H1 (cell line): ENCODE measurements around the gene TBC1D20.

ENCODE experiments used
- MAFK ChIP-seq: IDR thresholded peaks from 2 replicates; pipeline ENCODE4 v1.6.1; 2012; ENCODE audit warnings: low read depth, mild to moderate bottlenecking, improper control_type of control experiment, low read length
- POLR2A ChIP-seq, 2 experiments: IDR thresholded peaks; 1 replicate in 1 of 2; 2 replicates in 1 of 2; pipeline ENCODE4 v1.6.1; 2011; ENCODE audit warnings: low read depth in 2 of 2, low read length in 2 of 2, mild to moderate bottlenecking in 2 of 2; ENCODE audit errors: control extremely low read depth in 1 of 2
- RFX5 ChIP-seq: IDR thresholded peaks from 2 replicates; pipeline ENCODE4 v1.6.1; 2011; ENCODE audit warnings: low read depth, low read length, improper control_type of control experiment, borderline replicate concordance
- RNF2 ChIP-seq: fragments of 200-900, 300-1000 bp; sonication (generic); IDR thresholded peaks from 2 replicates; pipeline ENCODE4 v1.7.1; 2016; ENCODE audit warnings: borderline replicate concordance, low read depth, mild to moderate bottlenecking, antibody characterized with exemption, low read length; ENCODE audit not compliant: poor library complexity, severe bottlenecking; ENCODE audit errors: missing control alignments
- SP1 ChIP-seq: IDR thresholded peaks from 2 replicates; pipeline ENCODE4 v1.6.1; 2011; ENCODE audit warnings: low read depth, low read length
- TAF1 ChIP-seq: IDR thresholded peaks from 2 replicates; pipeline ENCODE4 v1.6.1; 2011; ENCODE audit warnings: mild to moderate bottlenecking, low read depth, low read length
- TF ChIP-seq, protein P1 (sequence below), 3 experiments: IDR thresholded peaks; 1 replicate in 2 of 3; 2 replicates in 1 of 3; pipeline versions ENCODE4 v1.5.1 to v1.6.1; 2011; ENCODE audit warnings: low read length in 3 of 3, mild to moderate bottlenecking in 3 of 3, inconsistent platforms in 2 of 3, low read depth in 1 of 3, moderate library complexity in 1 of 3; ENCODE audit not compliant: insufficient read depth in 1 of 3; ENCODE audit errors: control extremely low read depth in 1 of 3

DNA sequence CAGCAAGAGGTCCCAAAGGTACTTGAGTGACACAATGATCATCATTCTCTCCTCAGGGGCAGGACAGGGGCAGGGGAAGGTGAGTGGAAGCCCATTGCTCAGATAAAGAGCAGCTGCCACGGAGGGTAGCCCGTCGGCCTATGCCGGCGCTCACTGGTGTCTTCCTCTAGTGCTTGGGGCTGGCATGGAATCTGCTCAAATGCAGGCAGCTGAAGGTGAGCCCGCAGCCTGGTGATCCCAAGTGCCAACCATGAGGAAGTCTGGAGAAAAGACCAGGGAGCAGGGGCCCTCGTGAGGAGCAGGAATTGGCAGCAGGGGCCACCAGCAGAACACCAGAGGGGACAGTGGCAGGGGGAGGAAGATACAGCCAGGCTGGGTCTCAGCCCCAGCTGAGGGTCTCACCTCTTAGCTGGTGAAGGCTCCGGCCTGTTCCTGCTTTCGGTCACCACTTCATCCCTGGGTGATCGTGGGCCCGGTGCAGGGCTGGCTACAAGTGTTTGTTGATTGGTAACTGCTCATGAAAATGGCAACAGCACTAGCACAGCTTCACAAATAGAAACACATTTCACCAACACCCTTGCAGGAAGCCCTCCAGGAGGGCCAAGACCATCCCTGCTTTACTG lies 29.5 kb downstream of the TBC1D20 start:
- TF ChIP-seq TAF1 (no peak), RFX5 (no peak), SP1 (no peak), POLR2A (IDR thresholded peaks at IDR 0.05; ENCODE audit: control extremely low read depth in 1 of 2, low read depth in 2 of 2, low read length in 2 of 2) (no peak; a peak in 2 of 3 replicates), RNF2 (no peak), MAFK (no peak)
- TF ChIP-seq, protein P1, sequence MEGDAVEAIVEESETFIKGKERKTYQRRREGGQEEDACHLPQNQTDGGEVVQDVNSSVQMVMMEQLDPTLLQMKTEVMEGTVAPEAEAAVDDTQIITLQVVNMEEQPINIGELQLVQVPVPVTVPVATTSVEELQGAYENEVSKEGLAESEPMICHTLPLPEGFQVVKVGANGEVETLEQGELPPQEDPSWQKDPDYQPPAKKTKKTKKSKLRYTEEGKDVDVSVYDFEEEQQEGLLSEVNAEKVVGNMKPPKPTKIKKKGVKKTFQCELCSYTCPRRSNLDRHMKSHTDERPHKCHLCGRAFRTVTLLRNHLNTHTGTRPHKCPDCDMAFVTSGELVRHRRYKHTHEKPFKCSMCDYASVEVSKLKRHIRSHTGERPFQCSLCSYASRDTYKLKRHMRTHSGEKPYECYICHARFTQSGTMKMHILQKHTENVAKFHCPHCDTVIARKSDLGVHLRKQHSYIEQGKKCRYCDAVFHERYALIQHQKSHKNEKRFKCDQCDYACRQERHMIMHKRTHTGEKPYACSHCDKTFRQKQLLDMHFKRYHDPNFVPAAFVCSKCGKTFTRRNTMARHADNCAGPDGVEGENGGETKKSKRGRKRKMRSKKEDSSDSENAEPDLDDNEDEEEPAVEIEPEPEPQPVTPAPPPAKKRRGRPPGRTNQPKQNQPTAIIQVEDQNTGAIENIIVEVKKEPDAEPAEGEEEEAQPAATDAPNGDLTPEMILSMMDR (IDR thresholded peaks at IDR 0.05; ENCODE audit: control extremely low read depth in 1 of 3, insufficient read depth in 1 of 3, low read depth in 1 of 3, low read length in 3 of 3) = no peak
